Aorta (tissue), 5 donors: Measurements from ENCODE around the gene TELO2. TPM values are rescaled to one million over a fixed set of nuclear protein-coding genes. Genes with fewer than 3 reads are reported as not detected.

Experiments
- ATAC-seq: fragments of 200-7000 bp; cut with Tn5 transposase; one replicate; pipeline ENCODE4 v1.9.1; 2022; ENCODE audit warnings: moderate library complexity; ENCODE audit not compliant: low FRiP score
- DNase-seq, 2 donors: peaks; one replicate each; pipeline ENCODE4 v3.0.0-alpha.2; 2020
- H3K27ac ChIP-seq, 2 donors: one replicate each; pipeline ENCODE4 v1.5.1; 2013; ENCODE audit warnings: low read length in 2 of 2, mild to moderate bottlenecking in 2 of 2, moderate library complexity in 2 of 2, control low read depth in 1 of 2, inconsistent platforms in 1 of 2, low read depth in 1 of 2
- H3K27me3 ChIP-seq, 2 donors: one replicate each; pipeline ENCODE4 v1.6.1; 2013; ENCODE audit warnings: control low read depth in 1 of 2, low read length in 1 of 2, mild to moderate bottlenecking in 1 of 2, moderate library complexity in 1 of 2; ENCODE audit not compliant: insufficient read depth in 2 of 2, control insufficient read depth in 1 of 2
- H3K36me3 ChIP-seq, 2 donors: one replicate each; pipeline ENCODE4 v1.6.1; 2013; ENCODE audit warnings: control low read depth in 1 of 2, low read length in 1 of 2, mild to moderate bottlenecking in 1 of 2; ENCODE audit not compliant: insufficient read depth in 2 of 2, control insufficient read depth in 1 of 2
- H3K4me1 ChIP-seq, 2 donors: one replicate each; pipeline ENCODE4 v1.6.1; 2013; ENCODE audit warnings: low read length in 2 of 2, control low read depth in 1 of 2, mild to moderate bottlenecking in 1 of 2, moderate library complexity in 1 of 2; ENCODE audit not compliant: insufficient read depth in 2 of 2, control insufficient read depth in 1 of 2
- H3K4me3 ChIP-seq, 2 donors: one replicate each; pipeline ENCODE4 v1.5.1; 2013; ENCODE audit warnings: low read length in 2 of 2, control low read depth in 1 of 2, mild to moderate bottlenecking in 1 of 2
- H3K9me3 ChIP-seq: one replicate; pipeline ENCODE4 v1.6.1; 2013; ENCODE audit warnings: mild to moderate bottlenecking, low read length; ENCODE audit not compliant: control insufficient read depth
- WGBS, 2 donors: extraction: QIAGEN DNeasy Blood & Tissue Kit; methylation state at CpG; one replicate each; pipeline ENCODE4 v1.1.7; 2013; 5-methylcytosine and 5-hydroxymethylcytosine counted together
- intact Hi-C, 2 donors: fragments of 100-400 bp; cut with DNase I; formaldehyde crosslinking; loops; one replicate each; pipeline versions ENCODE4 v1.14.2 to v1.15.0; 2022
- polyA plus RNA-seq, 2 donors: library from polyadenylated mRNA; stranded (reverse); fragments of 200-250 nt; gene quantifications; one replicate each; pipeline ENCODE4 v1.2.3, GENCODE V29; 2013
- total RNA-seq, 2 donors: library from RNA; stranded (reverse); fragmentation: NEBNext Ultra II Directional; extraction: Animal tissue kit (Norgen Biotek cat#: 25700); gene quantifications; one replicate each; pipeline ENCODE4 v1.2.1, GENCODE V29; 2021
- donor health status: healthy with polysubstance abuse.
- donor health status: Bipolar disorder and iron deficiency.
- donor health status: DM: no; HTN: no; CAD: no.
- donor health status: DM: no; HTN: no; CAD: no.
- donor health status: DM: yes; HTN: yes; CAD: no.

Gene TELO2
- total and polyA plus RNA-seq, 4 donors: 8.8 to 52.7 (median 26.9) TPM

- H3K27ac ChIP-seq: no peak overlapping the region
- intact Hi-C loops: no loop called here
Measured at GRCh38 chr16:1538804-1539520, 45.8 kb downstream of the TELO2 start.

GRCh38 chr16:1539720-1540555 lies 46.8 kb downstream of the TELO2 start:
- WGBS, 2 donors: 90 to 91% methylated on average over 35 of the region's 35 CpGs
- DNase-seq (no peak), ATAC-seq (no peak)
- intact Hi-C loops: no loop called here
- no peak overlapping the region for H3K4me3 ChIP-seq
- H3K36me3 ChIP-seq: peaks cover 0 to 12% of the 10 kb centered on the region in 2 donors
- H3K4me1 ChIP-seq: no peaks in the 10 kb centered on the region
- no peak overlapping the region for H3K27ac ChIP-seq
- H3K9me3 ChIP-seq: no peaks in the 10 kb centered on the region
- no peaks in the 10 kb centered on the region for H3K27me3 ChIP-seq

More at GRCh38 chr16:1538804-1539520, 45.8 kb downstream of the TELO2 start:
- no peaks in the 10 kb centered on the region for H3K9me3 ChIP-seq
- WGBS, 2 donors: 83 to 86% methylated on average over 22 of the region's 22 CpGs
- peaks cover 0 to 12% of the 10 kb centered on the region in 2 donors for H3K36me3 ChIP-seq
- ATAC-seq (no peak), DNase-seq (peak in 1 of 2 donors; percentile 77)
- H3K4me3 ChIP-seq: no peak overlapping the region
- no peaks in the 10 kb centered on the region for H3K4me1 ChIP-seq
- H3K27me3 ChIP-seq: no peaks in the 10 kb centered on the region

- intact Hi-C loops: no loop called here
- Histone ChIP-seq H3K27me3 (no peaks in the 10 kb centered on the region), H3K27ac (no peak overlapping the region), H3K9me3 (no peaks in the 10 kb centered on the region), H3K4me1 (no peaks in the 10 kb centered on the region), H3K4me3 (no peak overlapping the region), H3K36me3 (peaks cover 0 to 12% of the 10 kb centered on the region in 2 donors)
- WGBS, 2 donors: 85 to 89% methylated on average over 8 of the region's 8 CpGs
- DNase-seq (no peak), ATAC-seq (no peak)
Measured at GRCh38 chr16:1540556-1540855, 47.3 kb downstream of the TELO2 start.

- ATAC-seq (no peak), DNase-seq (no peak)
- Histone ChIP-seq H3K27ac (no peak overlapping the region), H3K4me1 (peaks cover 0 to 2% of the 10 kb centered on the region in 2 donors), H3K36me3 (peaks cover 0 to 12% of the 10 kb centered on the region in 2 donors), H3K9me3 (no peaks in the 10 kb centered on the region), H3K4me3 (no peak overlapping the region), H3K27me3 (no peaks in the 10 kb centered on the region)
- WGBS, 2 donors: 90 to 91% methylated on average over 41 of the region's 41 CpGs
- intact Hi-C loops: no loop called here
Measured at GRCh38 chr16:1541293-1542165, 48.4 kb downstream of the TELO2 start.

- Histone ChIP-seq H3K27me3 (no peaks in the 10 kb centered on the region), H3K4me1 (peaks cover 0 to 2% of the 10 kb centered on the region in 2 donors), H3K36me3 (peaks cover 0 to 10% of the 10 kb centered on the region in 2 donors), H3K9me3 (no peaks in the 10 kb centered on the region), H3K27ac (no peak overlapping the region), H3K4me3 (no peak overlapping the region)
- ATAC-seq (no peak), DNase-seq (no peak)
- intact Hi-C loops: no loop called here
- WGBS, 2 donors: 79 to 93% methylated on average over 2 of the region's 2 CpGs
Measured at GRCh38 chr16:1542166-1542500, 49.0 kb downstream of the TELO2 start.

- no peaks in the 10 kb centered on the region for H3K9me3 ChIP-seq
- H3K36me3 ChIP-seq: peaks cover 0 to 10% of the 10 kb centered on the region in 2 donors
- intact Hi-C loops: no loop called here
- DNase-seq: no peak
- WGBS, 2 donors: 91 to 93% methylated on average over 18 of the region's 18 CpGs
- H3K27ac ChIP-seq: no peak overlapping the region
- no peaks in the 10 kb centered on the region for H3K27me3 ChIP-seq
- H3K4me3 ChIP-seq: no peak overlapping the region
- no peak for ATAC-seq
- H3K4me1 ChIP-seq: peaks cover 0 to 2% of the 10 kb centered on the region in 2 donors
Measured at GRCh38 chr16:1542533-1542932, 49.4 kb downstream of the TELO2 start.

- Histone ChIP-seq H3K4me3 (no peak overlapping the region), H3K27ac (peak overlapping the region in 1 of 2 donors; percentile 23), H3K27me3 (no peaks in the 10 kb centered on the region), H3K4me1 (peaks cover 0 to 2% of the 10 kb centered on the region in 2 donors), H3K36me3 (peaks cover 0 to 8% of the 10 kb centered on the region in 2 donors), H3K9me3 (no peaks in the 10 kb centered on the region)
- peak; percentile 58 for ATAC-seq
- intact Hi-C loops: no loop called here
- 46 to 54% methylated on average over 30 of the region's 30 CpGs for WGBS, 2 donors
- peak; percentile 89 to 90 for DNase-seq
Measured at GRCh38 chr16:1543085-1543896, 50.1 kb downstream of the TELO2 start.
